ENCODE data around the gene ADAM22. TPM values are rescaled to one million over a fixed set of nuclear protein-coding genes. Genes with fewer than 3 reads are reported as not detected.
"Not testable (repeated sequence)": the region's sequence is repeated elsewhere in the genome, so short reads cannot be mapped to it uniquely, and the experiment has no call there.

The ADAM22 gene
- total and polyA plus RNA-seq, 12 donors: 2.3 to 35.0 (median 17.0) TPM

- TF ChIP-seq CTCF (IDR thresholded peaks at IDR 0.05) (no peak), POLR2A (IDR thresholded peaks at IDR 0.05) (no peak)
Observed at GRCh38 chr7:87941138-87941537, 7.1 kb downstream of the ADAM22 start.

GRCh38 chr7:87944547-87944946 lies 10.5 kb downstream of the ADAM22 start:
- 88 to 95% (median 92%) methylated on average over 3 of the region's 3 CpGs for WGBS, 4 donors
- Histone ChIP-seq H3K27me3 (no peaks in the 10 kb centered on the region), H3K4me3 (no peak overlapping the region), H3K9me3 (replicated peaks in 1 of 3) (no peaks in the 10 kb centered on the region), H3K36me3 (replicated peaks in 1 of 2) (no peaks in the 10 kb centered on the region), H3K27ac (no peak overlapping the region), H3K4me1 (replicated peaks in 1 of 2) (no peaks in the 10 kb centered on the region)
- intact Hi-C loops (cut with DNase I): no loop called here
- DNase-seq: no peak
- no peak for TF ChIP-seq POLR2A (IDR thresholded peaks at IDR 0.05)
- TF ChIP-seq CTCF (IDR thresholded peaks at IDR 0.05): no peak

More at GRCh38 chr7:87941138-87941537, 7.1 kb downstream of the ADAM22 start:
- no peak for DNase-seq
- Histone ChIP-seq H3K27me3 (no peaks in the 10 kb centered on the region), H3K4me1 (replicated peaks in 1 of 2) (no peaks in the 10 kb centered on the region), H3K36me3 (replicated peaks in 1 of 2) (no peaks in the 10 kb centered on the region), H3K27ac (no peak overlapping the region), H3K9me3 (replicated peaks in 1 of 3) (no peaks in the 10 kb centered on the region), H3K4me3 (no peak overlapping the region)
- intact Hi-C loops (cut with DNase I): no loop called here
- WGBS, 4 donors: 76 to 85% (median 81%) methylated on average over 4 of the region's 4 CpGs

GRCh38 chr7:87945926-87946325 lies 11.9 kb downstream of the ADAM22 start:
- H3K27ac ChIP-seq; H3K4me1 ChIP-seq (replicated peaks in 1 of 2); H3K4me3 ChIP-seq; H3K9me3 ChIP-seq (replicated peaks in 1 of 3); H3K36me3 ChIP-seq (replicated peaks in 1 of 2); DNase-seq; intact Hi-C loops (cut with DNase I); H3K27me3 ChIP-seq: not testable (repeated sequence)

- Histone ChIP-seq H3K27ac (no peak overlapping the region), H3K9me3 (replicated peaks in 1 of 3) (no peaks in the 10 kb centered on the region), H3K36me3 (replicated peaks in 1 of 2) (no peaks in the 10 kb centered on the region), H3K4me1 (replicated peaks in 1 of 2) (no peaks in the 10 kb centered on the region), H3K4me3 (no peak overlapping the region), H3K27me3 (no peaks in the 10 kb centered on the region)
- no peak for DNase-seq
- intact Hi-C loops (cut with DNase I): no loop called here
- TF ChIP-seq POLR2A (IDR thresholded peaks at IDR 0.05) (no peak), CTCF (IDR thresholded peaks at IDR 0.05) (no peak)
Observed at GRCh38 chr7:87948371-87948770, 14.3 kb downstream of the ADAM22 start.

GRCh38 chr7:87959336-87959735 lies 25.3 kb downstream of the ADAM22 start:
- DNase-seq: no peak
- intact Hi-C loops (cut with DNase I): no loop called here
- H3K36me3 ChIP-seq (replicated peaks in 1 of 2): no peaks in the 10 kb centered on the region
- no peaks in the 10 kb centered on the region for H3K27me3 ChIP-seq
- WGBS, 4 donors: 93 to 98% (median 95%) methylated on average over 3 of the region's 3 CpGs
- no peak overlapping the region for H3K4me3 ChIP-seq
- TF ChIP-seq CTCF (IDR thresholded peaks at IDR 0.05) (no peak), POLR2A (IDR thresholded peaks at IDR 0.05) (no peak)
- H3K27ac ChIP-seq: no peak overlapping the region
- H3K4me1 ChIP-seq (replicated peaks in 1 of 2): no peaks in the 10 kb centered on the region
- no peaks in the 10 kb centered on the region for H3K9me3 ChIP-seq (replicated peaks in 1 of 3)
